DND-41 (cell line): ENCODE results near the gene ATF1.

Experiments
- CTCF ChIP-seq: IDR thresholded peaks from 2 replicates; pipeline ENCODE4 v1.5.1; 2012; ENCODE audit warnings: borderline replicate concordance, low read length, moderate library complexity, mild to moderate bottlenecking; ENCODE audit not compliant: poor library complexity, severe bottlenecking; ENCODE audit errors: extremely low read depth
- EZH2 ChIP-seq: IDR thresholded peaks from 3 replicates; pipeline ENCODE4 v1.6.1; 2012; ENCODE audit warnings: borderline replicate concordance, low read depth, mild to moderate bottlenecking, moderate library complexity, low read length, inconsistent platforms; ENCODE audit not compliant: severe bottlenecking

- no peak for TF ChIP-seq CTCF
- no peak for TF ChIP-seq EZH2
Observed at GRCh38 chr12:50718760-50719159, 45.1 kb upstream of the ATF1 start.
